Activated T-helper 17 cell treated with anti-CD3 and anti-CD28 coated beads, Interleukin-2, amount 50 U/mL, for 72 hours (primary cell): ENCODE results near the gene ALK. TPM values are rescaled to one million over a fixed set of nuclear protein-coding genes. Genes with fewer than 3 reads are reported as not detected.

Source experiments
- ATAC-seq: fragments of 150-1000 bp; cut with Tn5 transposase; replicated peaks from 2 replicates; pipeline ENCODE4 v1.10.0; 2021; ENCODE audit warnings: mild to moderate bottlenecking, moderate library complexity
- H3K27ac Mint-ChIP-seq: one replicate; pipeline ENCODE4 v1.8.0; 2022; ENCODE audit warnings: mixed read lengths
- H3K27me3 Mint-ChIP-seq: one replicate; pipeline ENCODE4 v1.8.0; 2022; ENCODE audit warnings: mixed read lengths
- H3K36me3 Mint-ChIP-seq: one replicate; pipeline ENCODE4 v1.8.0; 2022; ENCODE audit warnings: low read depth, mild to moderate bottlenecking, mixed read lengths
- H3K4me1 Mint-ChIP-seq: one replicate; pipeline ENCODE4 v1.8.0; 2022; ENCODE audit warnings: mixed read lengths
- H3K4me3 Mint-ChIP-seq: one replicate; pipeline ENCODE4 v1.8.0; 2022; ENCODE audit warnings: mild to moderate bottlenecking, mixed read lengths
- H3K9me3 Mint-ChIP-seq: one replicate; pipeline ENCODE4 v1.8.0; 2022; ENCODE audit warnings: mixed read lengths
- total RNA-seq, 2 donors: library from RNA; stranded (reverse); gene quantifications; one replicate each; pipeline ENCODE4 v1.2.3, GENCODE V29; 2022

Gene ALK
- total RNA-seq, result not detected

- H3K4me3 Mint-ChIP-seq, result peak within 1 kb of the TSS; percentile 46
- H3K27ac Mint-ChIP-seq, result no peak within 1 kb of the TSS
- peak; percentile 86 for ATAC-seq
- H3K4me1 Mint-ChIP-seq, result no peaks in the 10 kb centered on the region
- H3K36me3 Mint-ChIP-seq, result no peaks in the 10 kb centered on the region
- H3K9me3 Mint-ChIP-seq, result peaks cover 3% of the 10 kb centered on the region
- H3K27me3 Mint-ChIP-seq, result peaks cover 56% of the 10 kb centered on the region
Measured at GRCh38 chr2:29921560-29921915, at the start of gene ALK. TSS of gene ALK (minus strand) at chr2:29921586. CDS start at chr2:29920659, 927 bp downstream.

GRCh38 chr2:29966266-29966665 lies 44.9 kb upstream of the ALK start:
- ATAC-seq, result no peak
- no peaks in the 10 kb centered on the region for H3K36me3 Mint-ChIP-seq
- H3K9me3 Mint-ChIP-seq, result no peaks in the 10 kb centered on the region

GRCh38 chr2:29963972-29964570 lies 42.7 kb upstream of the ALK start:
- no peaks in the 10 kb centered on the region for H3K9me3 Mint-ChIP-seq
- H3K4me3 Mint-ChIP-seq, result no peak overlapping the region
- H3K4me1 Mint-ChIP-seq, result no peaks in the 10 kb centered on the region
- no peak overlapping the region for H3K27ac Mint-ChIP-seq
- H3K27me3 Mint-ChIP-seq, result peaks cover 29% of the 10 kb centered on the region
- no peak for ATAC-seq
- H3K36me3 Mint-ChIP-seq, result no peaks in the 10 kb centered on the region

More at GRCh38 chr2:29966266-29966665, 44.9 kb upstream of the ALK start:
- H3K4me3 Mint-ChIP-seq, result no peak overlapping the region
- no peaks in the 10 kb centered on the region for H3K4me1 Mint-ChIP-seq
- peaks cover 31% of the 10 kb centered on the region for H3K27me3 Mint-ChIP-seq
- H3K27ac Mint-ChIP-seq, result no peak overlapping the region

GRCh38 chr2:29962922-29963321 lies 41.5 kb upstream of the ALK start:
- no peaks in the 10 kb centered on the region for H3K9me3 Mint-ChIP-seq
- no peak overlapping the region for H3K4me3 Mint-ChIP-seq
- no peak overlapping the region for H3K27ac Mint-ChIP-seq
- H3K27me3 Mint-ChIP-seq, result peaks cover 38% of the 10 kb centered on the region
- no peak for ATAC-seq
- no peaks in the 10 kb centered on the region for H3K36me3 Mint-ChIP-seq
- no peaks in the 10 kb centered on the region for H3K4me1 Mint-ChIP-seq

GRCh38 chr2:29954316-29954715 lies 32.9 kb upstream of the ALK start:
- Mint-ChIP-seq H3K36me3 (no peaks in the 10 kb centered on the region), H3K4me1 (no peaks in the 10 kb centered on the region), H3K9me3 (no peaks in the 10 kb centered on the region), H3K4me3 (no peak overlapping the region), H3K27ac (no peak overlapping the region), H3K27me3 (peaks cover 44% of the 10 kb centered on the region)
- ATAC-seq, result no peak

GRCh38 chr2:29952973-29953372 lies 31.6 kb upstream of the ALK start:
- peaks cover 41% of the 10 kb centered on the region for H3K27me3 Mint-ChIP-seq
- H3K36me3 Mint-ChIP-seq, result no peaks in the 10 kb centered on the region
- H3K27ac Mint-ChIP-seq, result no peak overlapping the region
- no peak for ATAC-seq
- H3K4me3 Mint-ChIP-seq, result no peak overlapping the region
- no peaks in the 10 kb centered on the region for H3K9me3 Mint-ChIP-seq
- no peaks in the 10 kb centered on the region for H3K4me1 Mint-ChIP-seq

GRCh38 chr2:29951576-29951975 lies 30.2 kb upstream of the ALK start:
- no peaks in the 10 kb centered on the region for H3K9me3 Mint-ChIP-seq
- peaks cover 33% of the 10 kb centered on the region for H3K27me3 Mint-ChIP-seq
- H3K36me3 Mint-ChIP-seq, result no peaks in the 10 kb centered on the region
- ATAC-seq, result no peak
- H3K4me3 Mint-ChIP-seq, result no peak overlapping the region
- no peak overlapping the region for H3K27ac Mint-ChIP-seq
- H3K4me1 Mint-ChIP-seq, result no peaks in the 10 kb centered on the region

- Mint-ChIP-seq H3K27me3 (peaks cover 29% of the 10 kb centered on the region), H3K4me3 (no peak overlapping the region), H3K9me3 (no peaks in the 10 kb centered on the region), H3K4me1 (no peaks in the 10 kb centered on the region), H3K27ac (no peak overlapping the region), H3K36me3 (no peaks in the 10 kb centered on the region)
- ATAC-seq, result no peak
Measured at GRCh38 chr2:29950481-29950880, 29.1 kb upstream of the ALK start.

- Mint-ChIP-seq H3K36me3 (no peaks in the 10 kb centered on the region), H3K4me1 (no peaks in the 10 kb centered on the region), H3K9me3 (no peaks in the 10 kb centered on the region), H3K4me3 (no peak overlapping the region), H3K27me3 (peaks cover 19% of the 10 kb centered on the region), H3K27ac (no peak overlapping the region)
- no peak for ATAC-seq
Measured at GRCh38 chr2:29949042-29949441, 27.7 kb upstream of the ALK start.

- Mint-ChIP-seq H3K27me3 (peaks cover 18% of the 10 kb centered on the region), H3K4me1 (no peaks in the 10 kb centered on the region), H3K36me3 (no peaks in the 10 kb centered on the region), H3K4me3 (no peak overlapping the region), H3K27ac (no peak overlapping the region), H3K9me3 (no peaks in the 10 kb centered on the region)
- ATAC-seq, result no peak
Measured at GRCh38 chr2:29946505-29946904, 25.1 kb upstream of the ALK start.

GRCh38 chr2:29942711-29943110 lies 21.3 kb upstream of the ALK start:
- H3K27ac Mint-ChIP-seq, result no peak overlapping the region
- no peaks in the 10 kb centered on the region for H3K9me3 Mint-ChIP-seq
- H3K27me3 Mint-ChIP-seq, result peaks cover 14% of the 10 kb centered on the region
- no peaks in the 10 kb centered on the region for H3K4me1 Mint-ChIP-seq
- no peaks in the 10 kb centered on the region for H3K36me3 Mint-ChIP-seq
- no peak overlapping the region for H3K4me3 Mint-ChIP-seq
- ATAC-seq, result no peak

- Mint-ChIP-seq H3K4me1 (no peaks in the 10 kb centered on the region), H3K9me3 (no peaks in the 10 kb centered on the region), H3K4me3 (no peak overlapping the region), H3K27me3 (peaks cover 17% of the 10 kb centered on the region), H3K27ac (no peak overlapping the region), H3K36me3 (no peaks in the 10 kb centered on the region)
- no peak for ATAC-seq
Measured at GRCh38 chr2:29940706-29941105, 19.3 kb upstream of the ALK start.

- H3K36me3 Mint-ChIP-seq, result no peaks in the 10 kb centered on the region
- ATAC-seq, result no peak
- H3K27ac Mint-ChIP-seq, result no peak overlapping the region
- H3K9me3 Mint-ChIP-seq, result no peaks in the 10 kb centered on the region
- no peak overlapping the region for H3K4me3 Mint-ChIP-seq
- H3K27me3 Mint-ChIP-seq, result peaks cover 33% of the 10 kb centered on the region
- no peaks in the 10 kb centered on the region for H3K4me1 Mint-ChIP-seq
Measured at GRCh38 chr2:29936020-29936419, 14.6 kb upstream of the ALK start.

GRCh38 chr2:29931818-29932217 lies 10.4 kb upstream of the ALK start:
- Mint-ChIP-seq H3K4me1 (no peaks in the 10 kb centered on the region), H3K36me3 (no peaks in the 10 kb centered on the region), H3K27ac (no peak overlapping the region), H3K9me3 (no peaks in the 10 kb centered on the region), H3K4me3 (no peak overlapping the region), H3K27me3 (peaks cover 24% of the 10 kb centered on the region)
- ATAC-seq, result no peak

- Mint-ChIP-seq H3K27me3 (peaks cover 51% of the 10 kb centered on the region), H3K36me3 (no peaks in the 10 kb centered on the region), H3K4me1 (no peaks in the 10 kb centered on the region), H3K27ac (no peak overlapping the region), H3K4me3 (no peak overlapping the region), H3K9me3 (peaks cover 3% of the 10 kb centered on the region)
- ATAC-seq, result no peak
Measured at GRCh38 chr2:29923110-29923721, 1.8 kb upstream of the ALK start.
